GM11168 (cell line): ENCODE results near the gene ABCA5.

Experiments used
- in situ Hi-C: fragments of 300-500 bp; cut with MboI; formaldehyde crosslinking; loops from one replicate; pipeline ENCODE4 v1.12.0; 2022; ENCODE audit warnings: low sequenced_read_pairs; ENCODE audit not compliant: unreplicated experiment

ABCA5 gene, protein sequence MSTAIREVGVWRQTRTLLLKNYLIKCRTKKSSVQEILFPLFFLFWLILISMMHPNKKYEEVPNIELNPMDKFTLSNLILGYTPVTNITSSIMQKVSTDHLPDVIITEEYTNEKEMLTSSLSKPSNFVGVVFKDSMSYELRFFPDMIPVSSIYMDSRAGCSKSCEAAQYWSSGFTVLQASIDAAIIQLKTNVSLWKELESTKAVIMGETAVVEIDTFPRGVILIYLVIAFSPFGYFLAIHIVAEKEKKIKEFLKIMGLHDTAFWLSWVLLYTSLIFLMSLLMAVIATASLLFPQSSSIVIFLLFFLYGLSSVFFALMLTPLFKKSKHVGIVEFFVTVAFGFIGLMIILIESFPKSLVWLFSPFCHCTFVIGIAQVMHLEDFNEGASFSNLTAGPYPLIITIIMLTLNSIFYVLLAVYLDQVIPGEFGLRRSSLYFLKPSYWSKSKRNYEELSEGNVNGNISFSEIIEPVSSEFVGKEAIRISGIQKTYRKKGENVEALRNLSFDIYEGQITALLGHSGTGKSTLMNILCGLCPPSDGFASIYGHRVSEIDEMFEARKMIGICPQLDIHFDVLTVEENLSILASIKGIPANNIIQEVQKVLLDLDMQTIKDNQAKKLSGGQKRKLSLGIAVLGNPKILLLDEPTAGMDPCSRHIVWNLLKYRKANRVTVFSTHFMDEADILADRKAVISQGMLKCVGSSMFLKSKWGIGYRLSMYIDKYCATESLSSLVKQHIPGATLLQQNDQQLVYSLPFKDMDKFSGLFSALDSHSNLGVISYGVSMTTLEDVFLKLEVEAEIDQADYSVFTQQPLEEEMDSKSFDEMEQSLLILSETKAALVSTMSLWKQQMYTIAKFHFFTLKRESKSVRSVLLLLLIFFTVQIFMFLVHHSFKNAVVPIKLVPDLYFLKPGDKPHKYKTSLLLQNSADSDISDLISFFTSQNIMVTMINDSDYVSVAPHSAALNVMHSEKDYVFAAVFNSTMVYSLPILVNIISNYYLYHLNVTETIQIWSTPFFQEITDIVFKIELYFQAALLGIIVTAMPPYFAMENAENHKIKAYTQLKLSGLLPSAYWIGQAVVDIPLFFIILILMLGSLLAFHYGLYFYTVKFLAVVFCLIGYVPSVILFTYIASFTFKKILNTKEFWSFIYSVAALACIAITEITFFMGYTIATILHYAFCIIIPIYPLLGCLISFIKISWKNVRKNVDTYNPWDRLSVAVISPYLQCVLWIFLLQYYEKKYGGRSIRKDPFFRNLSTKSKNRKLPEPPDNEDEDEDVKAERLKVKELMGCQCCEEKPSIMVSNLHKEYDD (N-terminal part only)

DNA sequence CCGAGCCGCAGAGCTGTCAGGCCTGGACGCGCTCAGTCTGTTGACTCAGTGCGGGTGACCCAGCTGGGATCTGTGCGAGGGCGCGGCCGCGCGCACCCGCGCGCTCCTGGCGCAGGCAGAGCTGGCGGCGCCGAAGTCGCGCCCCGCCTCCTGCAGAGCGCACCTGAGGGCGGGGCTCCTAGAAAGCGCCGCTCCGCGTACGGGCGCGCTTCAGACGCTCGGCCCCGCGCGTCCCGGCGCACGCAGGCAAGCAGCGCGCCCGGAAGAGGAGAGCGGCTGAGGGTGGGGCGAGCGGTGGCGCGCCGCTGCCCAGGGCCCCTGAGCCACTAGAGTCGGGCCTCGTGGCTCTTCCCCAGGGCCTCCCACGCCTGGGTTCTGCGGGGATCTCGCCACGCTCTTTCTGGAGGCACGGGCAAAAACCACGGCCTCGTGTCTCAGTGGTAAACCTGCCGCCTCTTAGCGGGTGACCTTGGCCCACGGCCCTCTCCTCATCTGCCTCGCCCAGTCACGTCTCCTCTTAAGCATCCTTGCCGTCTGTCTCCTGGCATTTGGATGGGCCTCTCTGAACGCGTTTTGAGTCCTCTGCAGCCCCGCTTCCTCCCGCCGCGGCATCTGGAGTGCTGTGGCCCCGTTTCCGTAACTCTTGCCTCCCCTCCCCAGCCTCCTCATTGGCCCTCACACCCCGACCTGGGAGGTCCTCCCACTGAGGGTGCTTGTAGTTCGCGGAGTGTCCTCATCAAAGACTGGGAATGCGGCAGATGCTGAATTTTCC lies at the start of gene ABCA5:
Gene ABCA5 (minus strand): TSS at position 74 of the 772 bp plus-strand sequence. CDS start 12,718 bp downstream, outside the sequence.
- in situ Hi-C loops: no loop called here

DNA sequence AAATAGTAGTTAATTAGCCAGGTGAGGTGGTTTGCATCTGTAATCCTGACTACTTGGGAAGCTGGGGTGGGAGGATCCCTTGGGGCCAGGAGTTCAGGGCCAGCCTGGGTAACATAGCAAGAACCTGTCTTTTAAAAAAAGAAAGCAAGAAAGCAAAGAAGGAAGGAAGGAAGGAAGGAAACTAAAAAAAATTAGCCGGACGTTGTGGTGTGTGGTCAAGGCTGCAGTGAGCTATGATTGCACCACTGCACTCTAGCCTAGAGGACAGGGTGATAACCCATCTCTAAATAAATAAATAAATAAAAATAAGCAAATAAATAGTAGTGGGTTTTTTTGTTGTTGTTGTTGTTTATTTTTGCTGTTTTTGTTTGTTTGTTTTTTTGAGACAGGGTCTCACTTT lies 48.3 kb upstream of the ABCA5 start:
- in situ Hi-C loops: no loop called here

DNA sequence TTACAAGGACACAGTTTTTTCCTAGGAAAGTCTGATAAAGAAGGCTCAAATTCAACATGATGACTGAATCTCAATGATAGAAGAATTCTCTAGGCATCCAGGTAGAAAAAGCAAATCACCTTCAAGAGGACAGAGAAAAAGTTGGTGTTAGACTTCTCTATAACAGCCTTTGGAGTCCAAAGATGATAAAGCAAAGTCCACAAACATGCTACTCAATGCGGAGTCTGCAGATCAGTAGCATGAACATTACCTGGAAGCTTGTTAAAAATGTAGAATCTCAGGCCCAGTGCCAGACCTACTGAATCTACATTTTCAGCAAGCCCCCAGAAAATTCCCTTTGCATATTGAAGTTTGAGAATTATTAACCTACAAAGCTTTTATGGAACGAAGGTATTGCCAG lies 46.1 kb upstream of the ABCA5 start:
- in situ Hi-C loops: no loop called here

DNA sequence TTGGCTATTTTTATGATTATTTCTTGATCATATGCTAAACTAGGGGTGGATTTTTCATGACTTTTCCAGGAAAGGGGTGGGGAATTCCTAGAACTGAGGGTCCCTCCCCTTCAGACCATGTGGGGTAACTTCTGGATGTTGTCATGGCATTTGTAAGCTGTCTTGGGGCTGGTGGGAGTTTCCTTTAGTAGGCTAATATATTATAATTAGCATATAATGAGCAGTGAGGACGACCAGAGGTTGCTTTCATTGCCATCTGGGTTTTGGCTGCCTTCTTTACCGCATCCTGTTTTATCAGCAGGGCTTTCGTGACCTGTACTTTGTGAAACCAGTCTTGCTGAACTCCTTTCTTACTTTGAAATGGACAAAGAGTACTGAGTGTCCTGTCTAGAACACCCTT lies 40.4 kb upstream of the ABCA5 start:
- in situ Hi-C loops: no loop called here

DNA sequence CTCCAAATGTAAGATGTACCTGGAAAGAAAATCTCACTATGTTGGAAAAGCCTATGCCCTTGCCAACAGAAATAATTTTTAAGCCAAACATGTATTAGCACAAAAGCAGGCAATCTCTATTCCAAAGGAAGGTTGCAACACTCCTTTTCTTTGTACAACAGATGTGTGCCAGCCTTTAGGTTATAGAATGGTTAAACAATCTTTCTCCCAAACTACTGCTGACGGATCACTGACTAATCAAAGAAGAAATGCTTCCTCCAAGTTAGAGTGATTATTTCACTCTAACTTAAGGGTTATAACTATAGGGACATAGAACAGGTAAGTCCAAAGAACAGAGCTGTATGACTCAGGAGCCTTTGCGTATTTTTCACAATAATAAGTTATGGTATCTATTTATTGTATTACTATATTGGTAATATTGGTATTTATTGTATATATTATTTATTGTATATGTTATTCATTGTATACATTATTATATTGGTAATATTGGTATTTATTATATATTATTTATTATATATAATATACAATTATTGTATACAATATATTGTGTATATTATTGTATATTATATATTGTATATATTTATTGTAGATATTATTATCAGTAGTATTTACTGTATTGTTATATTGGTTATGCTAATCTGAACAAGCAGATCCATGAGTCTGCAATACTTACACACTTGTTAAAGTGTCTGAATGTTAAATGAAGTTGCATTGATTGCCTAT lies 36.7 kb upstream of the ABCA5 start:
- in situ Hi-C loops: no loop called here

DNA sequence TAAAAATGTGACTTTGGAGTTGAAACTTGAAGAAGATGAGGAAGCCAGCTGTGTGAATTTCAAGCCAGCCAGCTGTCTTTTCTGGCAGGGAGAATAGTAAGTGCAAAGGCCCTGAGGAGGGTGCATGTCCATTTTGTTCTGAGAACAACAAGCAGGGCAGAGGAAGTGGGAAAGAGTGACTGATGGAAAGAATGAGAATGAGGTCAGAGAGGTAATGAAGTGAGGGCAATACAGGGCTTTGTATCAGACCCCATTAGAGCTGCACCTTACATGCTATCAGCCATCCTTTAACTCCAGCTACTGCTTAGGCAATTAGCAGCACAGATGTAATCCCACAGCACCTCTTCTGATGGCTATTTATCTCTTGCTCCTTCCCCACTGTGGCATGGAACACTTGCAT lies 34.2 kb upstream of the ABCA5 start:
- in situ Hi-C loops: no loop called here

DNA sequence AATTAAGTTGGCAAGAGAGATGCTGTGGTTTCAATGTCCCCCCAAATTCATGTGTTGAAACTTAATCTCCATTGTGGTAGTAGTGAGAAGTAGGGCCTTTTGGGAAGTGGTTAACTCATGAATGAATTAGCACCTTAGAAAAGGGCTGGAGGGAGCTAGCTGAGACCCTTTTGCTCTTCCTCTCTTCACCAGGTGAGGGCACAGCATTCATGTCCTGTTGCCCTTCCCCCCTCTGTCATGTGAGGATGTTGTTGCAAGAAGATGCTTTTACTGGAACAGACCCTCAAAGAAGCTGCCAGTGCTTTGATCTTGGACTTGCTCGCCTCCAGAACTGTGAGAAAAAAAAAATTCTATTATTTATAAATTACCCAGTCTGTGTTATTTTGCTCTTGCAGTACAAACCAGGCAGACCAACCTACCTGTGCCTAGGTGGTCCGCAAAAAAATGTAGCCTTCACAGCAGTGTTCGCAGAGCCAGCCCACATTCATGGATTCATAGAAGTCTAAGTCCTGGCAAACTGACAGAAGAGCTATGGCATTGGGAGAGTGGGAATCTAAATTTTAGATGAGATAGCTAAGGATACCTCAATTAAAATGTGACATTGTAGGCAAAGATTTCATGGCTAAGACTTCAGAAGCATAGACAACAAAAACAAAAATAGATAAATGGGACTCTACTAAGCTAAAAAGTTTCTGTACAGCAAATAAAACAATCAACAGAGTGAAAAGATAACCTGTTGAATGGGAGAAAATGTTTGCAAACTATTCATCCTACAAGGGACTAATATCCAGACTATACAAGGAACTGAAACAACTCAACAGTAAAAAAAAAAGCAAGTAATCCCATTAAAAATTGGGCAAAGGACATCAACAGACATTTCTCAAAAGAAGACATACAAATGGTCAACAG lies 32.0 kb upstream of the ABCA5 start:
- in situ Hi-C loops: no loop called here

DNA sequence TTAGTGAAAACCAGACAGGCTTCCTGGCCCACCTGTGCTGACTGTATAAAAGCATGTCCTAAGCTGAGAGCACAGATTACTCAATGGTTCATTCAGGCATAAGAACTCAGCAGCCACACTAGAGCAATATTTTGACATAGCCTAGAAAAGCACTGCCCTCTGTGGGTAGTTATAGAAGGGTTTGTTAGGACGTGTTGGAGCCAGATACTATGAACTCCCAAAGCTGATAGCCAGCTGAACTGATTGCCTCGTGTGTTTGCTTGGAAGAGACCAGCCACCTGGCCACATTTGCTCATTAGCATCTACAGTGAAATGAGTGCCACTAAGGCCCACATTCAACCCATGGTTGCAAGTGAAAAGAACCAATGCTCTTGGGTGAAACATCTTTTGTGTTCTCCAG lies 30.8 kb upstream of the ABCA5 start:
- in situ Hi-C loops: no loop called here

DNA sequence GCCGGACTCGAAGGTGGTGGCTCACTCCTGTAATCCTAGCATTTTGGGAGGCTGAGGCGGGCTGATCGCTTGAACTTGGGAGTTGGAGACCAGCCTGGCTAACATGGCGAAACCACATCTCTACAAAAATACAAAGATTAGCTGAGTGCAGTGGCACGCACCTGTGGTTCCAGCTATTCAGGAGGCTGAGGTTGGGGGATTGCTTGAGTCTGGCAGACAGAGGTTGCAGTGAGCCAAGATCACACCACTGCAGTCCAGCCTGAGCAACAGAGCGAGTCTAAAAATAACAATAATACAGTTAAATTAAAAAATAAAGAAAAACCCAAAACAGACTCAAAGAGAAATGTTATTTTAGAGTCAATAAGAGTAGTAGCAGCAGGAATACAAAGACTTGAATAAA lies 29.7 kb upstream of the ABCA5 start:
- in situ Hi-C loops: no loop called here

DNA sequence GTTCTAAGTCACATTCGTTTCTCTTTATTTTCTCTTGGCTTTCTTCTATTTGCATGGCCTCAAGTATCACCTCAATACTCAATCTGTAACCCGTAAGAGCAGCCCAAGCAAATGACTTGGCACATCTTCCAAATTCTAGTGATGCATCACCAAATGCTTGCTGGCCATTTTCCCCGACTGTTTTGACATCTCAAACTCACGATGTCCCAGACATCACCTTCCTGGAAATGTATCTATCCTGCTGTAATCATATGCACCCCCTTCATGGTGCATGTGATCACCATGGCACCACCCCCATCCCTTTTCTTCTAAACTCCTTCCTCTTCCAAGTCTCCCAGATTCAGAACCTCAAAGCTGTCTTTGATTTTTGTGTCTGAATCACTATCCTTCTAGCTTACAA lies 24.0 kb upstream of the ABCA5 start:
- in situ Hi-C loops: no loop called here

DNA sequence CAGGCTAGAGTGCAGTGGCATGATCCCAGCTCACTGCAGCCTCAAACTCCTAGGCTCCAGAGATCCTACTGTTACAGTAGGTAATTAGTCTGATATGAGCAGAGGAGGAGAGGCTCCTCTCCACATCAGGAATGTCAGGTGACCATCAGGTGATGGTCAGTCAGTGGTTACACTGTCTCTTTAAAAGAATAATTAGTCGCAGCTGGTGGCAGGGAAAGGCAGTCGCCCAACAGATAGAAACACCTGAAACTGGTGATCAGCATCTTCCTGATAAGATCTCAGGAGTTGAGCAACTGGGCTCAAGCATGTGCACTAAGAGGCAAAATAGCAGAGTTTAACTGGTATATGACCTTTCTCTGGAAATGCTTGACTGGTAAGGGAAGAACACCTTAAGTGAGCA lies 21.5 kb upstream of the ABCA5 start:
- in situ Hi-C loops: loop anchor here (10.0 kb wide), 1 partner anchor 176 kb away; no protein-coding TSS in a partner anchor

DNA sequence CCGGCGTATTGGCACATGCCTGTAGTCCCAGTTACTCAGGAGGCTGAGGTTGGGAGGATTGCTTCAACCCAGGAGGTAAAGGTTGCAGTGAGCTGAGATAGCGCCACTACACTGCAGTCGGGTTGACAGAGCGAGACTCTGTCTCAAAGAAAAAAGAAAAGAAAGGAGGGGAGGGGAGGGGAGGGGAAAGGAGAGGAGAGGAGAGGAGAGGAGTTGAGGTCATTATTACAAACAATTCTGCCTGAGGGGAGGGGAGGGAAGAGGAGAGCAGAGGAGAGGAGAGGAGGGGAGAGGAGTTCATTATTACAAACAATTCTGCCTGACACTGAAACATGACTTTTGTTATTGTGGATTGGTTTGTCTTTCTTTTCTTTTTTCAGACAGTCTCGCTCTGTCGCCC lies 19.8 kb upstream of the ABCA5 start:
- in situ Hi-C loops: loop anchor here (10.0 kb wide), 1 partner anchor 178 kb away; no protein-coding TSS in a partner anchor

DNA sequence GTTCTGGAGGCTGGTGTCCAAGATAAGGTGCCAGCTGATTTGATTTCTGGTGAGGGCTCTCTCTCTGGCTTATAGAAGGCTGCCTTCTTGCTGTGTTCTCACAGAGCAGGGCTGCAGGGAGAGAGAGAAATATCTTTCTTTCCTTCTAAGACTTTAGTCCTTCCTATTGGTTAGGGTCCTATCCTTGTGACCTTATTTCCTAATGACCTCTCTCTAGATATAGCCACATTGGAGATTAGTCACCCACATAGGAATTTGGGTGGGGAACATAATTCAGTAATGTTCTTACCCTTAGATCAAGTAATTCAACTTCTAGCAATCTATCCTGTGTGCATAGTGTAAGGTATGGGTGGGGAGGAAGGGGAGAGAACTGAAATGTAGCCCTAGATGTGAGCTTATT lies 18.0 kb upstream of the ABCA5 start:
- in situ Hi-C loops: loop anchor here (10.0 kb wide), 1 partner anchor 180 kb away; no protein-coding TSS in a partner anchor

DNA sequence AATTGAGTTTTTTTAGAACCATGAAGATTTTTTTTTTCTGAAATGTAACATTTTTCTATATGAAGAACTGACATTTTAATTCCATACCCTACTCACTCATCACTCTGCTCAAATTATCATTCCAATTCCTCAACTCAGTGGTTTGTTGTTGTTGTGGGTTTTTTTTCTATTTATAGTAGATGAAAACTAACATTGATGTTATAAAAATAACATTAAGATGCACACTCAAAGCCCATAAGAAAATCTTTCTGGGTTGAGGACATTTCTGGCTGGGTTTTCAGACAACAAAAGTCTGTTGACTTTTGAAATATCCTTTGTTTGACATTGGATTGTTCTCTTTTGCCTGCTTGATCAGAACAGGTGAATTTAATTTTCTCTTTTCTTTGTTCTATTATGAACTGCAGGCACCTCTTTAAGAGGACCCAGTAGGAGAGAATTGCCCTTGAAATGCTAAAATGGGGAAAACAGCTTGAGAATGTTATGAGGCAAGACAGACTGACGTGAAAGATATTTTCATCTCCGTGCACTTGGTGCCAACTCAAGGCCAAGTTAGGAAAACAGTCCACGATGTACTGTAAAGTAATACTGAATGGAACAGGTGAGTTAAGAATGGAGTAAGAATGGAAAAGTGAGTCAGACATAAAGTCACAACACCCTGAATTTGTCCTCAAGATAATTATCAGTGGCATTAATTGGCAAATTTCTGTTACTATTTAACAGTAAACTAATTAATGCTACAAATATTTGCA lies 16.1 kb upstream of the ABCA5 start:
- in situ Hi-C loops: loop anchor here (10.0 kb wide), 1 partner anchor 182 kb away; no protein-coding TSS in a partner anchor

DNA sequence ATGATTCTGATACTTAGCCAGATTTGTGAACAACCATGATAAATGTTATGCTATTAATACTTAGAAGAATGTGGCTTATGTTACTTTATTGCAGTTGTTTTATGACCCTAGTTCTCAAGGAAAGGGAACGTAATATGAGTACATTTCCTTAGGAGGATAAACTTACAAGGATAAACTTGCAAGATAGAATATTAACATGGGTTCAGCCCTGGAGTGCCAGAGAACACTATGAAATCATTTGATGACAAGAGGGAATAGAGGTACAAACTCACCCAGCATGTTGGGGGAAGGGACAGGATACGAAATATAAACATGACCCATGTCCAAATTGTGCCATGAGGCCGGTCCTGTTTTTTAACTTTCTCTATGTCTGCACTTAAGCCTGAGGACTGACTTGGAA lies 13.0 kb upstream of the ABCA5 start:
- in situ Hi-C loops: loop anchor here (10.0 kb wide), 2 partner anchors 55 to 185 kb away; no protein-coding TSS in a partner anchor

DNA sequence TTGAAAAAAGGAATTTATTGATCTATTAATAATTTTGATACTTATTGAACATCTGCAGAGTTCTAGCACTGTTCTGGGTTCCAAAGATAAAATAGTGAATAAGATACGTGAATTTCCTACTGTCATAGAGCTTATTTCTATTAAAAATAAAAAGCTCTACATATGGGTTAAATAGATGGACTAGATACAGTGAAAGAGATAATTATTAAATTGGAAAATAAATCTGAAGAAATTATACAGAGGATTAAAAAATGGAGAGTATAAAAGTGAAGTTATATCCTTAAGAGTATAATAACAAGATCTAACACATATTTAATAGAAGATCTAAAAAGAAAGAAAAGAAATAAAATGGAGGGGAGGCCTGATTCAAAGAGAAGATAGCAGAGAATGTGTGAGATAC lies 10.1 kb upstream of the ABCA5 start:
- in situ Hi-C loops: loop anchor here (10.0 kb wide), 1 partner anchor 58 kb away; no protein-coding TSS in a partner anchor

DNA sequence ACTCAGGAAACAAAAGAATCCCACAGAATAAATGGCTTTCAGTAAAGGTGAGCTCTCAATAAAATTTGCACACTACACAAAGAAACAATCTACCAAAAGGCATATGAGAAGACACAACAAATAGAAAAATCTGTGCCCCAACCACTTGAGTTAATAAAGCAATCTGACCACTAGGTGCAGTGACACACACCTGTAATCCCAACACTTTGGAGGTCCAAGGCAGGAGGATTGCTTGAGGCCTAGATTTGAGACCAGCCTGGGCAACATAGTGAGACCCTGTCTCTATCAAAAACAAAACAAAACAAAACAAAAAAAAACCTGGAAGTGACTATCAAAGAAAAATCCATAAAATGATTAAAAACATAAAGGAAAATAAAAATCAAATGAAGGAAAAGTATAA lies 9.6 kb upstream of the ABCA5 start:
- in situ Hi-C loops: loop anchor here (10.0 kb wide), 1 partner anchor 58 kb away; no protein-coding TSS in a partner anchor
